Fibroblast of skin of abdomen (primary cell): ENCODE data around the gene SLC25A10. TPM values are rescaled to one million over a fixed set of nuclear protein-coding genes. Genes with fewer than 3 reads are reported as not detected.

Experiments
- DNase-seq: peaks from one replicate; pipeline ENCODE4 v3.0.0-alpha.2; 2013
- polyA plus RNA-seq, 2 experiments: library from polyadenylated mRNA; unstranded; fragments of 120-200 nt; gene quantifications; one replicate each; pipeline ENCODE4 v1.2.1, GENCODE V29; 2013; ENCODE audit not compliant: insufficient read length in 2 of 2

The SLC25A10 gene
- polyA plus RNA-seq (2013, experiment 1 of 2; ENCODE audit: insufficient read length) = 7.8 TPM
- polyA plus RNA-seq (2013, experiment 2 of 2; ENCODE audit: insufficient read length) = 7.9 TPM

- peak; percentile 74 for DNase-seq
These were observed at the start of gene SLC25A10 for GRCh38 chr17:81711814-81712467. SLC25A10 (plus strand) TSS chr17:81712284; CDS start chr17:81712427, 143 bp downstream.

- DNase-seq = no peak
These were observed 48.0 kb upstream of the SLC25A10 start for GRCh38 chr17:81664051-81664470.

DNA sequence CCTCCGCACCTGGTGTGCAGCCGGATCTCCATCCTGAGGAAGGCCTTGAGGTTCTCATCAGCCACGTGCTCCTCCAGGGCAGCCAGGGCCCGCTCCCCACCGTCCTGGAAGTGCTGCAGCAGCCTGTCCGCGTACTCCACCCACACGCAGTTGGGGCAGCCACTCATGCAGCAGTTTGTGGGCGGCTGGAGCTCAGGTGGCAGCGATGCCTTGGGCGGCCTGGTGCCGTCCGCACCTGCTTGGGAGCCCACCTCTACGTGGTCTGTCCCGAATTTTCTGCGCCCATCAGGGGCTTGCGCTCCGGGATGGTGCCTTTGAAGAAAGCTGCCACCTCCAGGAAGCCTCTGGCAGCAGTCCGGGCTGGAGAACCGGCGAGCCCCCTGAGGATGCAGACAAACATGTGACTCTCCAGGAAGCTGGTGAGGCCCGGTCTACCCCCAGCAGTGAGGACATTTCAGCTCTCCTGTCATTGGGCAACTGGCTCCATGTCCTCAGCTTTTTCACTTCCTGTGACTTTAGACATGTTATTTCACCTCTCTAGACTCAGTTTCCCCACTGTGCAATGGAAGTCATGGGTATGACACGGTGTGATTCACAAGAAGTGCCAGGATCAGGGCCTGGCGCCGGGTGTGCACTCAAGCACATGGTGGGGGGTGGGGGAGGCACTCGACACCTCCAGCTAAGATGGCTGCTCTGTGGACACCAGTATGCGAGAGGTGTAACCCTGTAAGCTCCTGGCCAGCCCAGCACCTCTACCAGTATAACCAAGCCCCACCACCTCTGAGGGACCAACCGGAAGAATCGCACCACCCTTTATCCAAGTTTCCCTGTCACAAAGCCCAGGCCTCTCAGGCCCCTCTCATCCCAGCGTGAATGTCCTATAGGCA is 46.6 kb upstream of the SLC25A10 start:
- peak; percentile 17 for DNase-seq

- no peak for DNase-seq
These were observed 46.1 kb upstream of the SLC25A10 start for GRCh38 chr17:81666092-81666341.

DNA sequence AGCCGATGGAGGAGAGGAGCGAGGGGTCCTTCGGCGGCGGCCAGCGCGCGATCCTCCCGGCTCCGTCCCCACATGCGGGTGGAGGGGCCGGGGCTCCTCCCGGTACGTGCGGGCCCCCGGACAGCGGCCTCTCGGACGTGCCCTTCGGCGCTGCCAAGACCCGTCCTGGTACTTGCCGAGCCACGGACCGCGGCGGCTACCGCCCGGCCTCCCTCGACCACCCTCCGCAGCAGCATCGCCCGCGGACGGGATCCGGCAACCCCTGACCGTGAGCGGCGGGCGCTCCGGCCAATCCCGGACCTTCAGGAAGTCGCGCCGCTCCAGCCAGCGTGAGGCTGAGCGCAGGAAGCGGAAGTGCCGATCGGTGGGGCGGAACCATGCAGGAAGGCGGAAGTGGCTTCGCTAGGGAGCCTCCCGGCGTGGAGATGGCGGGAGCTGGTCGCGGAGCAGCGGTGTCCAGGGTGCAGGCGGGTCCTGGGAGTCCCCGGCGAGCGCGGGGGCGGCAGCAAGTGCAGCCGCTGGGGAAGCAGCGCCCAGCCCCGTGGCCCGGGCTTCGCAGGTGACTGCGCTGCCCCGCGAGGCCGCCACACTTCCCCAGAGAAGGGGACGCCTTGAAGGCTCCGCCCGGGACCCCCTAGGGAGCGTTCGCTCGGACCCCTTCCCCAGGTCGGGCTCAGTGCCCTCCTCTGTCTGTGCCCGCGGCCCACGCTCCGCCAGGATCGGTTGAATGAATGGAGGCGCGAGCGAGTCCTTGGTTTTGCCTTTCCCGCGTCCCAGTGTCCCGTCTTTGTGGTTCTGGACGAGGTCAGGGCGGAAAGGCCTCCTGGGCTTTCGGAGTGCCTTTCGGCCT is 45.5 kb upstream of the SLC25A10 start, which contains the start of the genes CCDC137 and OXLD1:
Gene CCDC137 (plus strand): TSS at position 396 of the 850 bp plus-strand sequence. CDS start 30 bp downstream, at position 426.
Gene OXLD1 (minus strand): TSS at position 264 of the 850 bp plus-strand sequence. CDS start 28 bp downstream, at position 236.
- peak; percentile 97 for DNase-seq

DNA sequence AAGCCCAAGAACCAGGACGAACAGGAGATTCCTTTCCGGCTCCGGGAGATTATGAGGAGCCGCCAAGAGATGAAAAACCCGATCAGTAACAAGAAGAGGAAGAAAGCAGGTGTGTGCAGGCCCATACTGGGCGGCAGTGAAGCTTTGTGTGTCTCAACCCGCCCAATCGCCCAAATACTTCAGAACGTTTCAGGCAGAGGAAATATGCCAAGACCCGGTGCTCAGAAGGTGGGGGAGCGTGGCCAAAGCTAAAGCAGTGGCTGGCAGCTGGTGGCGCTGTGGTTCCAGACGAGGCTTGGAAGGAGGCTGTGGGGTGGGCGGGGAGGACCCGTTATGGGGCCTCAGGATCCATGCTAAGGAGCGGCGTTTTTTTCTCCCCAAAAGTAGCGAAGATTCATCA is 44.3 kb upstream of the SLC25A10 start:
- DNase-seq = no peak

GRCh38 chr17:81672504-81672903 is 39.6 kb upstream of the SLC25A10 start:
- DNase-seq = no peak

DNA sequence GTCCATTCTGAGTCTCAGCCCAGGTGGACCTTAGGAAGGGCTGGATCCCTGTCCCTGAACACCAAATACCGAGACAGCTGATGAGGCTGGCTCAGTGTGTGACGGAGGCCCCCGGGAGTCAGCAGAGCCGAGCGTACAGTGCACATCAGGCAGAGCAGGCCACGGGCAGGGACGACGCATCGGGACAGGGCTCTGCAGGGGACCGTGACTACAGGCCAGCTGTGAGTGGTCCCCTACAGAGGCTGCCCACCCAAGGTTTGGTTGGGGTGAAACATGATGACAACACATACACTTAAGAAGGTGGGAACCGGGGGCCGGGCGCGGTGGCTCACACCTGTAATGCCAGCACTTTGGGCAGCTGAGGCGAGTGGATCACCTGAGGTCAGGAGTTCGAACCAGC is 39.1 kb upstream of the SLC25A10 start:
- DNase-seq = no peak

- no peak for DNase-seq
These were observed 38.4 kb upstream of the SLC25A10 start for GRCh38 chr17:81673561-81674258.

- DNase-seq = peak; percentile 22
These were observed 36.4 kb upstream of the SLC25A10 start for GRCh38 chr17:81675515-81676221.

DNA sequence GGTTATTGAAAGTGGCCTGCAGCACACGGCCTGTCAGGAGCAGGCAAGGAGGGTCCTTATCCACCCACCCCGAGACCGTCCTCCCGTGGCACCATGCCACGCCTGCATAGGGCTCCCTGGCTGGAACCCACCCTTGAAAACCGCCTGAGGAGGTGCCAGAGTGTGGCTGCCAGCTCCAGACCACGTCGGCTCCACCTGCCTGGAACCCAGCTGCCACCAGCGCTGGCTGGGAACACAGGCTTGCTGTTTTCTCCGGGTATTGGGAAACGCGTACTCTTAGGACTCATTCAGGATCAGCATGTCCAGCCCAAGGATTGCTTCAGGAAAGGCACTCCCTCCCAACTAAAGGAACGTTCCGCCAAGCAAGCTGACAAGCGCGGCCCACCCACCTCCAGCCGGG is 35.2 kb upstream of the SLC25A10 start:
- no peak for DNase-seq

- DNase-seq = no peak
These were observed 31.9 kb upstream of the SLC25A10 start for GRCh38 chr17:81680150-81680549.

DNA sequence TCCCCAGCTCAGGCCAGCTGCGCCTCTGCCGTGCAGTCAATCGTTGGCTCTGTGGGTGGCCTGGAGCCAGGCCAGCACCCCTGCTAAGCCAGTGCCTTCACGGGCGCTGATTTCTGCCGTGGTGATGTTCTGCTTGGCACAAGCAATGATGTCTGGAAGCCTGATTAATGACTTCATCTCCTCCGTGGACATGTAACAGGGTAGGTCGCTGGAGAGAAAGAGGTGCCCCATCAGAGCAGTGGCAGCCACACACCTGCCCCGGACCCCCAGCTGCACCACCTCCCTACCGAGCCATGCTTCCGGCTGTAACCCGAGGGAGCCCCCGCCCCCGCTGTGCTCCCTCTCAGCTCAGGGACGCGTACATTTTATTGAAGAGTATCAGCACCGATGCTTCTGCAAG is 30.4 kb upstream of the SLC25A10 start:
- DNase-seq = no peak

- DNase-seq = peak; percentile 13
These were observed 29.4 kb upstream of the SLC25A10 start for GRCh38 chr17:81682565-81683207.

- DNase-seq = no peak
These were observed 28.9 kb upstream of the SLC25A10 start for GRCh38 chr17:81683208-81683583.

DNA sequence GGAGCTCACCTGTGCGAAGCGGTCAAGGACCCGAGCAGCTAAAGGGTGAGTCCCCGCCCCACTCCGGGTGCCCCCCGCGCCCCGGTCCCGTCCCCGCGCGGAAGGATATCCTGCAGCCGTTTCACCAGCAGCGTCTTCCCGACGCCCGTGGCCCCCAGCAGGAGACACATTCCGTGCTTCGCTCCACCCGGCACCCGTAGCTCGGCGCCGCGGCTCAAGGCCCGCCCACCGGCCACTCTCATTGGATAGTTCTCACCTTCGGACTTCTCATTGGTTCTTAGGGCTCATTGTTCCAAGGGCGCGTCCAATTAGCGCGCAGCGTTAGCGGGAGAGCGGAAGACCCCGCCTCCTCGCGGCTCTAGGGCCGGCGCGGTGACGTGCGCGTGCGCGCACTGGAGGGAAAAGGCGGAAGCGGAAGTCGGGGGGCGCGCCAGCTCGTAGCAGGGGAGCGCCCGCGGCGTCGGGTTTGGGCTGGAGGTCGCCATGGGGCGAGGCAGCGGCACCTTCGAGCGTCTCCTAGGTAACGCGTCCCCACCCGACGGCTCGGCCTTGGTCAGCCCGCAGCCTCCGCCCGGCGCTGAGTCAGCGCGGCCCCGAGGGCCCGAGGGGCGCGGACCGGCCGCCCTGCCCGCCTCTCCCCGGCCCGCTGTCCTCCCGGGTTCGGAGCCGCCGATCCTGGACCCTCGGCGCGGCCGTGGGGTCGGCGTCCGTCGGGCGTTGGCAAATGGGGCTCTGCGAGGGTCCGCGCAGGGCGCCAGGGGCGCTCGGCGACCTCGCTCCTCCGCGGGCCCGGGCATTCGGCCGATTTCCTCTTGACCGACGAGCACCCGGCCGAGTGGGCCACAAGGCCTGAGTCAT is 28.3 kb upstream of the SLC25A10 start, which contains the start of the genes ARL16 and HGS:
Gene ARL16 (minus strand): TSS at position 214 of the 858 bp plus-strand sequence. CDS start 44 bp downstream, at position 170.
Gene HGS (plus strand): TSS at position 428 of the 858 bp plus-strand sequence. CDS start 56 bp downstream, at position 484.
- DNase-seq = peak; percentile 99

DNA sequence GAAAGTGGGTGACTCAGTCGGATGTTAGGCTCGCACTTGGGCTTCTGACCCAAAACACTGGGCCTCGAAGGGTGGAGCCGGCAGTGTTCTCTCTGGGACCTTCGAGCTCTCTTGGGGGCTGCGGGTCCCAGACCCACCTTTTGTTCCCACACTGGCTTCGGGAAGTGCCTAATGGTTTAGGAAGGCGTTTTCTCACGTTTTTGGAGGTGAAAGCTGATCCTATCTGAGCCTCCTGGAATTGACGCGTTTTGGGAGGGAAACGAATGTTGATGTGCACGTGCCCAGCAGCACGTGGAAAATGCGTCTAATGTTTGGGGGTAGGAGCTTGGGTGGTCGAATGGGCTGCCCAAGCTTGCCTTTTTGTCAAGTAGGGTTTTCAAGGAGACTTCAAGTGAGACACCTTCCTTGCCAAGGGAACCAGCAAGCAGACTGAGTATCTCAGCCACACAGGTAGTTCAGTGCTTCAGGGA is 27.6 kb upstream of the SLC25A10 start:
- no peak for DNase-seq

DNA sequence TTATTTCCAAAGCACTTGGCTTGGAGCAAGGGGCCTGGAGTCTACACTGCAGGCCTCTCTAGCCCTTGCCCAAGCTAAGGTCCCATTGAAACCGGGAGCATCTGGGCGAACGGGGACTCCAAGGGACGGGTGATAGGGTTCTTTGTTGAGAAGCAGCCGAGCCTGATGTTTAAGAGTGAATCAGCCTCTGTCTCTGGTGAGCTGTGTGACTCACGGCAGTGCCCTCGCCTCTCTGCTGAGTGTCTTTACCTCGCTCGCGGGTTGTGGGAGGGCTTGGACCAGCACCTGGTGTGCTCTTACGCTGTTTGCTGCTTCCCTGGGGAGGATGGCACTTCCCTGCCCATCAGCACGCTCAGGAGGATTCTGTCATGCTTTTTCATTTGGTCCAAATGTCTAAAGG is 27.0 kb upstream of the SLC25A10 start:
- peak; percentile 56 for DNase-seq

DNA sequence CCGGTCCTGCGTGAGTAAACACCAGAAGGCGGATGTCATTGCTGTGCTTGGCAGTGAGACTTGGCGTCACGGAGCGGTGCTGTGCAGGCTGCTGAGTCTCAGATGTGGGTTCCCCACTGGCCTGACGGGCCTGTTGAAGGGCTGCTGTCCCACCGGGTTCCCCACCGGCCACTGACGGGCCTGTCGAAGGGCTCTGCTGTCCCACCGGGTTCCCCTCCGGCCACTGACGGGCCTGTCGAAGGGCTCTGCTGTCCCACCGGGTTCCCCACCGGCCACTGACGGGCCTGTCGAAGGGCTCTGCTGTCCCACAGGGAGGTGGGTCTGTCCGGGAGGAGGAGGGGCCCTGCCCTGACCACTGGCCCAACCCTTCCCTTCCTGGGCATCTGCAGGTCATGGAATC is 25.5 kb upstream of the SLC25A10 start:
- no peak for DNase-seq
